Naive thymus-derived CD4-positive, alpha-beta T cell (primary cell): Measurements from ENCODE around the gene GIPC2. TPM values are rescaled to one million over a fixed set of nuclear protein-coding genes. Genes with fewer than 3 reads are reported as not detected.
"Not testable (repeated sequence)": the region's sequence is repeated elsewhere in the genome, so short reads cannot be mapped to it uniquely, and the experiment has no call there.

Source experiments
- ATAC-seq: fragments of 150-1000 bp; cut with Tn5 transposase; 2 replicates; pipeline ENCODE4 v1.10.0; 2021; ENCODE audit warnings: mild to moderate bottlenecking, moderate library complexity
- CTCF ChIA-PET: fragments of 350-600 bp; sonication (Branson Sonifier 250); formaldehyde crosslinking; loops from one replicate; lab custom pipeline; 2021; ENCODE audit warnings: antibody characterized with exemption; lab: Charles Lee
- POLR2A ChIA-PET: fragments of 350-600 bp; sonication (Branson Sonifier 250); formaldehyde crosslinking; loops from one replicate; lab custom pipeline; 2021; ENCODE audit warnings: antibody characterized with exemption, inconsistent platforms; lab: Charles Lee
- DNase-seq, 9 donors: peaks; one replicate each; pipeline versions ENCODE4 v3.0.0 to v3.0.0-alpha.2; 2020 to 2022; ENCODE audit warnings: mixed read lengths in 1 of 9
- H3K27ac ChIP-seq: one replicate; pipeline ENCODE4 v1.7.0; 2013; ENCODE audit warnings: mild to moderate bottlenecking, low read depth, low read length, moderate library complexity
- H3K27me3 ChIP-seq, 2 donors: one replicate each; pipeline ENCODE4 v1.7.0; 2013; ENCODE audit warnings: low read length in 2 of 2, mild to moderate bottlenecking in 2 of 2, moderate library complexity in 2 of 2; ENCODE audit not compliant: control insufficient read depth in 2 of 2, insufficient read depth in 2 of 2
- H3K36me3 ChIP-seq, 3 experiments: 1 replicate in 2 of 3; 2 replicates in 1 of 3; pipeline ENCODE4 v1.7.0; 2013; ENCODE audit warnings: low read length in 3 of 3, mild to moderate bottlenecking in 3 of 3, moderate library complexity in 1 of 3; ENCODE audit not compliant: insufficient read depth in 3 of 3, control insufficient read depth in 2 of 3
- H3K4me1 ChIP-seq, 2 donors: one replicate each; pipeline ENCODE4 v1.7.0; 2013; ENCODE audit warnings: low read length in 2 of 2, mild to moderate bottlenecking in 2 of 2, moderate library complexity in 1 of 2; ENCODE audit not compliant: control insufficient read depth in 2 of 2, insufficient read depth in 2 of 2
- H3K4me3 ChIP-seq: 2 replicates; pipeline ENCODE4 v1.7.0; 2013; ENCODE audit warnings: mild to moderate bottlenecking, low read length
- H3K9me3 ChIP-seq, 3 experiments: 1 replicate in 2 of 3; 2 replicates in 1 of 3; pipeline ENCODE4 v1.7.0; 2013; ENCODE audit warnings: low read length in 3 of 3; ENCODE audit not compliant: control insufficient read depth in 2 of 3
- H3K27ac Mint-ChIP-seq, 9 donors: one replicate each; pipeline ENCODE4 v1.8.0; 2020 to 2022; ENCODE audit warnings: mixed read lengths in 9 of 9, mild to moderate bottlenecking in 8 of 9, moderate library complexity in 5 of 9, inconsistent platforms in 2 of 9
- H3K27me3 Mint-ChIP-seq, 5 donors: one replicate each; pipeline ENCODE4 v1.8.0; 2021 to 2022; ENCODE audit warnings: mixed read lengths in 5 of 5, mild to moderate bottlenecking in 1 of 5
- H3K36me3 Mint-ChIP-seq, 5 donors: one replicate each; pipeline ENCODE4 v1.8.0; 2020 to 2022; ENCODE audit warnings: mixed read lengths in 5 of 5, mild to moderate bottlenecking in 3 of 5, inconsistent platforms in 1 of 5
- H3K4me1 Mint-ChIP-seq, 7 donors: one replicate each; pipeline ENCODE4 v1.8.0; 2020 to 2022; ENCODE audit warnings: mixed read lengths in 7 of 7, mild to moderate bottlenecking in 3 of 7, inconsistent platforms in 1 of 7
- H3K4me3 Mint-ChIP-seq, 10 donors: one replicate each; pipeline ENCODE4 v1.8.0; 2020 to 2022; ENCODE audit warnings: mild to moderate bottlenecking in 10 of 10, mixed read lengths in 10 of 10, moderate library complexity in 6 of 10, inconsistent platforms in 2 of 10
- H3K9me3 Mint-ChIP-seq, 11 donors: one replicate each; pipeline ENCODE4 v1.8.0; 2020 to 2022; ENCODE audit warnings: mixed read lengths in 11 of 11, mild to moderate bottlenecking in 4 of 11, inconsistent platforms in 1 of 11, moderate library complexity in 1 of 11
- intact Hi-C, 2 donors: fragments of 100-400 bp; cut with micrococcal nuclease; formaldehyde crosslinking; loops; one replicate each; pipeline ENCODE4 v1.15.1; 2023
- polyA plus RNA-seq, 2 donors: library from polyadenylated mRNA; unstranded; fragments of 300-500 nt; fragmentation: Illumina TruSeq; gene quantifications; one replicate each; pipeline ENCODE4 v1.2.3, GENCODE V29; 2021
- total RNA-seq, 6 experiments: library from RNA in 5 of 6; stranded (reverse) in 5 of 6; gene quantifications; 1 replicate in 5 of 6; 2 replicates in 1 of 6; pipeline ENCODE4 v1.2.3 and lab custom pipeline; 2021 to 2026

GIPC2 gene
- total and polyA plus RNA-seq, 7 experiments from 2014 or later, result 0.05 to 0.60 (median 0.44) TPM; not detected in 3

GRCh38 chr1:78054972-78055371 is 9.2 kb downstream of the GIPC2 start:
- H3K27me3 Mint-ChIP-seq, result peaks cover 2 to 17% (median 7%) of the 10 kb centered on the region in 5 donors
- H3K9me3 Mint-ChIP-seq, result peaks cover 0 to 8% (median 0%) of the 10 kb centered on the region in 11 donors
- no peak for DNase-seq
- H3K4me3 Mint-ChIP-seq, result no peak overlapping the region
- intact Hi-C loops, result no loop called here
- H3K36me3 ChIP-seq, result no peaks in the 10 kb centered on the region
- H3K4me3 ChIP-seq, result no peak overlapping the region
- H3K4me1 ChIP-seq, result no peaks in the 10 kb centered on the region
- no peaks in the 10 kb centered on the region for H3K9me3 ChIP-seq
- no peak overlapping the region for H3K27ac ChIP-seq
- no peak overlapping the region for H3K27ac Mint-ChIP-seq
- H3K36me3 Mint-ChIP-seq, result peaks cover 0 to 5% (median 0%) of the 10 kb centered on the region in 5 donors
- POLR2A ChIA-PET, result no interaction called here
- no peaks in the 10 kb centered on the region for H3K27me3 ChIP-seq
- H3K4me1 Mint-ChIP-seq, result peaks cover 0 to 8% (median 0%) of the 10 kb centered on the region in 7 donors
- no peak for ATAC-seq
- CTCF ChIA-PET, result interaction anchor here (1.2 kb wide), 1 partner anchor 54 kb away, joined by 3 read pairs; no protein-coding TSS in a partner anchor

- Mint-ChIP-seq H3K4me1 (peaks cover 0 to 8% (median 0%) of the 10 kb centered on the region in 7 donors), H3K4me3 (no peak overlapping the region), H3K27me3 (peaks cover 0 to 20% (median 7%) of the 10 kb centered on the region in 5 donors), H3K9me3 (peaks cover 0 to 8% (median 0%) of the 10 kb centered on the region in 11 donors), H3K36me3 (peaks cover 0 to 5% (median 0%) of the 10 kb centered on the region in 5 donors), H3K27ac (no peak overlapping the region)
- ChIA-PET POLR2A (no interaction called here), CTCF (interaction anchor here (1.2 kb wide), 1 partner anchor 53 kb away, joined by 3 read pairs; no protein-coding TSS in a partner anchor)
- Histone ChIP-seq H3K36me3 (no peaks in the 10 kb centered on the region), H3K4me3 (no peak overlapping the region), H3K27ac (no peak overlapping the region), H3K27me3 (no peaks in the 10 kb centered on the region), H3K9me3 (no peaks in the 10 kb centered on the region), H3K4me1 (no peaks in the 10 kb centered on the region)
- DNase-seq (no peak), ATAC-seq (no peak)
- intact Hi-C loops, result no loop called here
These were observed 9.9 kb downstream of the GIPC2 start for GRCh38 chr1:78055565-78056132.

- DNase-seq, result no peak
- peaks cover 0 to 5% (median 0%) of the 10 kb centered on the region in 5 donors for H3K36me3 Mint-ChIP-seq
- H3K4me3 Mint-ChIP-seq, result no peak overlapping the region
- H3K27me3 Mint-ChIP-seq, result peaks cover 0 to 20% (median 10%) of the 10 kb centered on the region in 5 donors
- Histone ChIP-seq H3K36me3 (no peaks in the 10 kb centered on the region), H3K4me3 (no peak overlapping the region), H3K27me3 (no peaks in the 10 kb centered on the region), H3K9me3 (no peaks in the 10 kb centered on the region), H3K4me1 (no peaks in the 10 kb centered on the region), H3K27ac (no peak overlapping the region)
- CTCF ChIA-PET, result interaction anchor here (0.6 kb wide), 1 partner anchor 16 kb away, joined by 3 read pairs; no protein-coding TSS in a partner anchor
- no peak overlapping the region for H3K27ac Mint-ChIP-seq
- POLR2A ChIA-PET, result no interaction called here
- intact Hi-C loops, result no loop called here
- peaks cover 0 to 8% (median 0%) of the 10 kb centered on the region in 11 donors for H3K9me3 Mint-ChIP-seq
- no peak for ATAC-seq
- H3K4me1 Mint-ChIP-seq, result peaks cover 0 to 4% (median 0%) of the 10 kb centered on the region in 7 donors
These were observed 12.9 kb downstream of the GIPC2 start for GRCh38 chr1:78058670-78059069.

GRCh38 chr1:78060857-78061563 is 15.2 kb downstream of the GIPC2 start:
- Mint-ChIP-seq H3K36me3 (no peaks in the 10 kb centered on the region), H3K27ac (no peak overlapping the region), H3K27me3 (peaks cover 0 to 20% (median 7%) of the 10 kb centered on the region in 5 donors), H3K4me1 (peaks cover 0 to 4% (median 0%) of the 10 kb centered on the region in 7 donors), H3K9me3 (peaks cover 0 to 2% (median 0%) of the 10 kb centered on the region in 11 donors), H3K4me3 (no peak overlapping the region)
- H3K27me3 ChIP-seq, result no peaks in the 10 kb centered on the region
- H3K4me1 ChIP-seq, result no peaks in the 10 kb centered on the region
- ChIA-PET CTCF (no interaction called here), POLR2A (no interaction called here)
- no peaks in the 10 kb centered on the region for H3K36me3 ChIP-seq
- no peak overlapping the region for H3K4me3 ChIP-seq
- H3K9me3 ChIP-seq, result no peaks in the 10 kb centered on the region
- H3K27ac ChIP-seq, result no peak overlapping the region
- DNase-seq, result no peak
- no peak for ATAC-seq
- intact Hi-C loops, result no loop called here

- Mint-ChIP-seq H3K27ac (no peak overlapping the region), H3K4me1 (peaks cover 0 to 4% (median 0%) of the 10 kb centered on the region in 7 donors), H3K27me3 (peaks cover 0 to 25% (median 4%) of the 10 kb centered on the region in 5 donors), H3K36me3 (no peaks in the 10 kb centered on the region), H3K4me3 (no peak overlapping the region), H3K9me3 (no peaks in the 10 kb centered on the region)
- intact Hi-C loops, result no loop called here
- no peaks in the 10 kb centered on the region for H3K36me3 ChIP-seq
- DNase-seq (no peak), ATAC-seq (no peak)
- no peaks in the 10 kb centered on the region for H3K4me1 ChIP-seq
- no peaks in the 10 kb centered on the region for H3K9me3 ChIP-seq
- no peak overlapping the region for H3K27ac ChIP-seq
- ChIA-PET POLR2A (no interaction called here), CTCF (no interaction called here)
- no peak overlapping the region for H3K4me3 ChIP-seq
- H3K27me3 ChIP-seq, result no peaks in the 10 kb centered on the region
These were observed 16.2 kb downstream of the GIPC2 start for GRCh38 chr1:78061825-78062523.

GRCh38 chr1:78064886-78065285 is 19.1 kb downstream of the GIPC2 start:
- H3K27ac Mint-ChIP-seq, intact Hi-C loops: not testable (repeated sequence)

More at GRCh38 chr1:78064886-78065285, 19.1 kb downstream of the GIPC2 start:
- DNase-seq, H3K27ac ChIP-seq, ATAC-seq, H3K4me1 ChIP-seq, H3K4me1 Mint-ChIP-seq, H3K4me3 Mint-ChIP-seq, POLR2A ChIA-PET, H3K9me3 Mint-ChIP-seq, H3K4me3 ChIP-seq, H3K27me3 ChIP-seq, H3K36me3 ChIP-seq, H3K9me3 ChIP-seq, CTCF ChIA-PET, H3K36me3 Mint-ChIP-seq: not testable (repeated sequence)
- H3K27me3 Mint-ChIP-seq, result peaks cover 6 to 22% (median 7%) of the 10 kb centered on the region in 5 donors
